GM19193 (cell line): ENCODE measurements around the gene ARHGEF25.

Experiments
- POLR2A ChIP-seq: IDR thresholded peaks from 4 replicates; pipeline ENCODE4 v1.6.1; 2011; ENCODE audit not compliant: insufficient read depth, insufficient read length; ENCODE audit errors: extremely low read depth

Gene ARHGEF25

GRCh38 chr12:57611108-57611826 is at the start of gene ARHGEF25:
Gene ARHGEF25 (plus strand): TSS chr12:57611435. CDS start chr12:57611895, 460 bp downstream.
- peak; percentile 49 for TF ChIP-seq POLR2A

GRCh38 chr12:57563358-57563757 is 47.9 kb upstream of the ARHGEF25 start:
- TF ChIP-seq POLR2A = no peak

- no peak for TF ChIP-seq POLR2A
Measured at GRCh38 chr12:57564178-57564740, 47.0 kb upstream of the ARHGEF25 start.

GRCh38 chr12:57568838-57569237 is 42.4 kb upstream of the ARHGEF25 start:
- no peak for TF ChIP-seq POLR2A

GRCh38 chr12:57569858-57570257 is 41.4 kb upstream of the ARHGEF25 start:
- no peak for TF ChIP-seq POLR2A

- no peak for TF ChIP-seq POLR2A
Measured at GRCh38 chr12:57571926-57572762, 39.1 kb upstream of the ARHGEF25 start.

- no peak for TF ChIP-seq POLR2A
Measured at GRCh38 chr12:57574795-57575194, 36.4 kb upstream of the ARHGEF25 start.

GRCh38 chr12:57575771-57576612 is 35.2 kb upstream of the ARHGEF25 start:
- no peak for TF ChIP-seq POLR2A

- TF ChIP-seq POLR2A = no peak
Measured at GRCh38 chr12:57576613-57577160, 34.5 kb upstream of the ARHGEF25 start.

GRCh38 chr12:57577981-57578758 is 33.1 kb upstream of the ARHGEF25 start:
- TF ChIP-seq POLR2A = no peak

GRCh38 chr12:57579011-57579410 is 32.2 kb upstream of the ARHGEF25 start:
- TF ChIP-seq POLR2A = no peak

GRCh38 chr12:57579677-57580465 is 31.4 kb upstream of the ARHGEF25 start:
- no peak for TF ChIP-seq POLR2A

GRCh38 chr12:57580466-57580795 is 30.8 kb upstream of the ARHGEF25 start:
- TF ChIP-seq POLR2A = no peak
